Measurements from ENCODE around the gene TYK2. TPM values are rescaled to one million over a fixed set of nuclear protein-coding genes. Genes with fewer than 3 reads are reported as not detected.

The TYK2 gene
- total and polyA plus RNA-seq, 4 donors = 47.9 to 63.1 (median 59.6) TPM

- peak; percentile 81 for DNase-seq (ENCODE audit: low spot score)
- TF ChIP-seq REST (IDR thresholded peaks at IDR 0.05) (no peak), CTCF (IDR thresholded peaks at IDR 0.05; ENCODE audit: low read depth, low read length, missing input control) (peak; percentile 88), JUND (IDR thresholded peaks at IDR 0.05) (no peak), RXRA (IDR thresholded peaks at IDR 0.05) (peak in 1 of 2 donors; percentile 21), YY1 (IDR thresholded peaks at IDR 0.05) (peak; percentile 50), ZBTB33 (IDR thresholded peaks at IDR 0.05) (no peak), RAD21 (IDR thresholded peaks at IDR 0.05) (peak in 1 of 2 donors; percentile 2), SP1 (IDR thresholded peaks at IDR 0.05) (peak; percentile 47), HNF4G (IDR thresholded peaks at IDR 0.05) (no peak), EGR1 (IDR thresholded peaks at IDR 0.05; ENCODE audit: low read depth in 2 of 2) (peak in 1 of 2 donors; percentile 57)
- peak overlapping the region in 1 of 2 donors; percentile 36 for H3K9ac ChIP-seq (ENCODE audit: low read depth in 1 of 2, low read length in 2 of 2)
- 3% methylated on average over 67 of the region's 67 CpGs for WGBS
- H3K27me3 ChIP-seq (ENCODE audit: control insufficient read depth in 4 of 4, insufficient read depth in 4 of 4, low read length in 3 of 4) = peaks cover 3 to 8% (median 6%) of the 10 kb centered on the region in 4 donors
- peak overlapping the region in 1 of 2 donors; percentile 57 for H3K27ac ChIP-seq (ENCODE audit: low read depth in 1 of 2, low read length in 2 of 2)
- no peaks in the 10 kb centered on the region for H3K36me3 ChIP-seq (ENCODE audit: control insufficient read depth in 4 of 4, insufficient read depth in 3 of 4, low read depth in 1 of 4, low read length in 3 of 4)
- H3K4me1 ChIP-seq (ENCODE audit: control insufficient read depth in 4 of 4, insufficient read depth in 4 of 4, low read length in 3 of 4) = peaks cover 5 to 25% (median 13%) of the 10 kb centered on the region in 4 donors
- peak overlapping the region in 2 of 3 donors; percentile 35 to 53 for H3K4me3 ChIP-seq (ENCODE audit: low read depth in 1 of 3, low read length in 3 of 3)
- no peaks in the 10 kb centered on the region for H3K9me3 ChIP-seq (ENCODE audit: control insufficient read depth in 4 of 4, low read length in 3 of 4)
Observed at GRCh38 chr19:10416380-10417257, 36.2 kb upstream of the TYK2 start.

- Histone ChIP-seq H3K27me3 (ENCODE audit: control insufficient read depth in 4 of 4, insufficient read depth in 4 of 4, low read length in 3 of 4) (peaks cover 0 to 8% (median 3%) of the 10 kb centered on the region in 4 donors), H3K27ac (ENCODE audit: low read depth in 1 of 2, low read length in 2 of 2) (no peak overlapping the region), H3K4me1 (ENCODE audit: control insufficient read depth in 4 of 4, insufficient read depth in 4 of 4, low read length in 3 of 4) (peaks cover 5 to 25% (median 13%) of the 10 kb centered on the region in 4 donors), H3K9ac (ENCODE audit: low read depth in 1 of 2, low read length in 2 of 2) (peak overlapping the region in 1 of 2 donors; percentile 36), H3K4me3 (ENCODE audit: low read depth in 1 of 3, low read length in 3 of 3) (peak overlapping the region in 2 of 3 donors; percentile 35 to 53), H3K9me3 (ENCODE audit: control insufficient read depth in 4 of 4, low read length in 3 of 4) (no peaks in the 10 kb centered on the region), H3K36me3 (ENCODE audit: control insufficient read depth in 4 of 4, insufficient read depth in 3 of 4, low read depth in 1 of 4, low read length in 3 of 4) (no peaks in the 10 kb centered on the region)
- WGBS = 3% methylated on average over 9 of the region's 9 CpGs
- no peak for DNase-seq (ENCODE audit: low spot score)
- TF ChIP-seq SP1 (IDR thresholded peaks at IDR 0.05) (no peak), YY1 (IDR thresholded peaks at IDR 0.05) (no peak), ZBTB33 (IDR thresholded peaks at IDR 0.05) (no peak), FOXA1 (IDR thresholded peaks at IDR 0.05) (no peak), JUND (IDR thresholded peaks at IDR 0.05) (no peak), FOXA2 (IDR thresholded peaks at IDR 0.05) (no peak), HNF4A (conservative IDR thresholded peaks at IDR 0.05) (no peak), GABPA (IDR thresholded peaks at IDR 0.05 in 1 of 2, conservative IDR thresholded peaks at IDR 0.05 in 1 of 2) (no peak), ATF3 (IDR thresholded peaks at IDR 0.05) (no peak), TAF1 (conservative IDR thresholded peaks at IDR 0.05) (no peak), REST (IDR thresholded peaks at IDR 0.05) (no peak), EGR1 (IDR thresholded peaks at IDR 0.05; ENCODE audit: low read depth in 2 of 2) (no peak), NR2F2 (IDR thresholded peaks at IDR 0.05) (no peak), RXRA (IDR thresholded peaks at IDR 0.05) (no peak), RAD21 (IDR thresholded peaks at IDR 0.05) (no peak)
Observed at GRCh38 chr19:10416083-10416379, 35.7 kb upstream of the TYK2 start.

Measured in liver (tissue), 9 donors.